HG03159 (cell line): ENCODE measurements around the gene TTC14.

Experiments
- ATAC-seq: cut with Tn5 transposase; IDR thresholded peaks from one replicate; pipeline ENCODE4 v1.9.1; 2021; ENCODE audit warnings: mild to moderate bottlenecking, moderate library complexity; ENCODE audit not compliant: unreplicated experiment

The TTC14 gene

DNA sequence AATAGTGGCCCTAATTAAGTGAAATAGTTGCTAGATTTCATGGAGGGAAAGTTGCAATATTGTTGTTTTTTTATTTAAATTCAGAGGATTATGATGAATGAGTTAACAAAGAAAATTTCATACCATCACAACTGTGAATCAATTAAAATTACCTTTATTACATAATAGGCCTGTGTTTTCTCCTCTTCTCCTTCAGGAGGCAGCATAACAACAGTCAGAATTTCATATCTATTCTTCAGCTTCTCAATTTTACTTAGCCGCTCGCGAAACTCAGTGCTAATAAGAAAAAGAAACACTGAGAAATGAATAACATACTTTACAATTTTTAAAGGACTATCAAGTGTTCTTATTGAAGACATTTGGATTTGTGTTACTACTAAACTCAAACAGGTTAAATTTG, 29.4 kb downstream of the TTC14 start:
- ATAC-seq = no peak

GRCh38 chr3:180633722-180634121, 31.8 kb downstream of the TTC14 start:
- ATAC-seq = no peak

DNA sequence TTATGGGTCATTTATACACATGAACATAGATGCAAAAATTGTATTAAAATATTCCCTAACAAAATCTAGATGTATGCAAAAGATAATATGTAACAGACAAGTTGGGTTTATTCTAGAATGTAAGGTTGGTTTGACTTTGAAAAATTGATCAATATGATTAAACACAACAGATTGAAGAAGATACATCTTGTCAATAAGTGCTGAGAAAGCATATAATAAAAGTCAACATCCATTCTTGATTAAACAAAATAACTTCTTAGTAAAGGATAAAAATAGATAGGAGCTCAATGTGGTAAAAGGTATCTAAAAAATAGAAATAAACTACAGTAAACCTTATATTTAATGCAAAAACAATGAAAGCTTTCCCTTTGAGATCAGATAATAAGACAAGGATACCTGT, 39.0 kb downstream of the TTC14 start:
- ATAC-seq = no peak

GRCh38 chr3:180646187-180646790, 44.3 kb downstream of the TTC14 start:
- peak; percentile 68 for ATAC-seq

GRCh38 chr3:180656406-180656805, 54.4 kb downstream of the TTC14 start:
- no peak for ATAC-seq

GRCh38 chr3:180657094-180657493, 55.1 kb downstream of the TTC14 start:
- no peak for ATAC-seq
